CD4-positive, alpha-beta memory T cell (primary cell): ENCODE data around the gene ELK4. TPM values are rescaled to one million over a fixed set of nuclear protein-coding genes. Genes with fewer than 3 reads are reported as not detected.

Experiments used
- CTCF ChIA-PET: fragments of 350-600 bp; sonication (Branson Sonifier 250); formaldehyde crosslinking; loops from one replicate; lab custom pipeline; 2021; ENCODE audit warnings: inconsistent platforms; ENCODE audit not compliant: partially characterized antibody; lab: Charles Lee
- POLR2A ChIA-PET: fragments of 350-600 bp; sonication (Branson Sonifier 250); formaldehyde crosslinking; loops from one replicate; lab custom pipeline; 2021; ENCODE audit not compliant: partially characterized antibody; lab: Charles Lee
- DNase-seq, 5 donors: peaks; one replicate each; pipeline versions ENCODE4 v3.0.0 to v3.0.0-alpha.2; 2020 to 2022; ENCODE audit warnings: mixed read lengths in 1 of 5
- H3K27ac ChIP-seq: one replicate; pipeline ENCODE4 v1.7.0; 2013; ENCODE audit warnings: low read depth, low read length
- H3K27me3 ChIP-seq: 2 replicates; pipeline ENCODE4 v1.7.0; 2013; ENCODE audit warnings: mild to moderate bottlenecking, low read length, moderate library complexity; ENCODE audit not compliant: insufficient read depth
- H3K36me3 ChIP-seq: 2 replicates; pipeline ENCODE4 v1.7.0; 2013; ENCODE audit warnings: mild to moderate bottlenecking, low read length, moderate library complexity; ENCODE audit not compliant: insufficient read depth
- H3K4me1 ChIP-seq: 2 replicates; pipeline ENCODE4 v1.7.0; 2013; ENCODE audit warnings: mild to moderate bottlenecking, low read length, moderate library complexity; ENCODE audit not compliant: insufficient read depth
- H3K4me3 ChIP-seq, 2 donors: one replicate each; pipeline ENCODE4 v1.7.0; 2013; ENCODE audit warnings: low read length in 2 of 2, mild to moderate bottlenecking in 1 of 2
- H3K9me3 ChIP-seq, 2 donors: one replicate each; pipeline ENCODE4 v1.7.0; 2013; ENCODE audit warnings: low read length in 2 of 2, control low read depth in 1 of 2; ENCODE audit not compliant: control insufficient read depth in 1 of 2
- H3K27ac Mint-ChIP-seq, 7 donors: one replicate each; pipeline ENCODE4 v1.8.0; 2020 to 2021; ENCODE audit warnings: mixed read lengths in 7 of 7, mild to moderate bottlenecking in 6 of 7, inconsistent platforms in 3 of 7, moderate library complexity in 3 of 7
- H3K27me3 Mint-ChIP-seq, 2 donors: one replicate each; pipeline ENCODE4 v1.8.0; 2020 to 2021; ENCODE audit warnings: mixed read lengths in 2 of 2
- H3K36me3 Mint-ChIP-seq, 2 donors: one replicate each; pipeline ENCODE4 v1.8.0; 2020 to 2021; ENCODE audit warnings: mixed read lengths in 2 of 2, inconsistent platforms in 1 of 2, mild to moderate bottlenecking in 1 of 2
- H3K4me1 Mint-ChIP-seq, 4 donors: one replicate each; pipeline ENCODE4 v1.8.0; 2020 to 2021; ENCODE audit warnings: mixed read lengths in 4 of 4, mild to moderate bottlenecking in 1 of 4
- H3K4me3 Mint-ChIP-seq, 8 donors: one replicate each; pipeline ENCODE4 v1.8.0; 2020 to 2021; ENCODE audit warnings: mixed read lengths in 8 of 8, mild to moderate bottlenecking in 7 of 8, moderate library complexity in 6 of 8, inconsistent platforms in 3 of 8
- H3K9me3 Mint-ChIP-seq, 8 donors: one replicate each; pipeline ENCODE4 v1.8.0; 2020 to 2021; ENCODE audit warnings: mixed read lengths in 8 of 8, mild to moderate bottlenecking in 5 of 8, inconsistent platforms in 3 of 8, moderate library complexity in 1 of 8
- intact Hi-C: fragments of 100-400 bp; cut with micrococcal nuclease; formaldehyde crosslinking; loops from one replicate; pipeline ENCODE4 v1.15.1; 2023
- polyA plus RNA-seq, 2 donors: library from polyadenylated mRNA; unstranded; fragments of 300-500 nt; fragmentation: Illumina TruSeq; gene quantifications; one replicate each; pipeline ENCODE4 v1.2.3, GENCODE V29; 2021
- total RNA-seq, 2 experiments: library from RNA; stranded (reverse); gene quantifications; one replicate each; pipeline ENCODE4 v1.2.3, GENCODE V29; 2021

Gene ELK4
- total and polyA plus RNA-seq, 4 experiments from 2014 or later = 3.2 to 194 (median 86.4) TPM

DNA sequence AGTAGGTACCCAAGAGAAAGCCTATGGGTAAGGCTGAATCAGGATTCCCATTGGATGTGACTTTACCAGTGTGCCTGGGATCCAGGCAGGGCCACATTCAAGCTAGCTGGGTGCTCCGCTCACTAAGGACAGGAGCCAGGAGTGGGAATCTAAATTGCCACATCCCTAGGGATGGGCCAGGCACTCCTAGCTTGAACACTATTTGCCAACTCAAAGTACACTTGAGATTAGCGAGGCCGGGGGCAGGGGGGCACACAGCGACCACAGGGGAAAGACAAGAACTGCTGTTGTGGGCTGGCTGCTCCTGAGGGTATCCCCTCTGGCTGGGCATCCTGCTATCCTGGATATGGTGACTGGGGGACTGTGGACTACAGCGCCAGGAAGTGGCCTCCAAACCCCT lies 44.2 kb upstream of the ELK4 start:
- no peak overlapping the region for H3K4me3 Mint-ChIP-seq
- peaks cover 8 to 16% (median 13%) of the 10 kb centered on the region in 4 donors for H3K4me1 Mint-ChIP-seq
- H3K4me3 ChIP-seq = no peak overlapping the region
- H3K9me3 ChIP-seq = no peaks in the 10 kb centered on the region
- ChIA-PET POLR2A (no interaction called here), CTCF (interaction anchor here (0.7 to 5.9 kb wide), 2 partner anchors 17 to 36 kb away, joined by 5 to 38 read pairs; no protein-coding TSS in a partner anchor)
- no peaks in the 10 kb centered on the region for H3K36me3 Mint-ChIP-seq
- H3K27me3 ChIP-seq = peaks cover 5% of the 10 kb centered on the region
- intact Hi-C loops = no loop called here
- no peaks in the 10 kb centered on the region for H3K36me3 ChIP-seq
- H3K27ac Mint-ChIP-seq = no peak overlapping the region
- no peak overlapping the region for H3K27ac ChIP-seq
- H3K27me3 Mint-ChIP-seq = peaks cover 14 to 23% of the 10 kb centered on the region in 2 donors
- no peak for DNase-seq
- peaks cover 9% of the 10 kb centered on the region for H3K4me1 ChIP-seq
- H3K9me3 Mint-ChIP-seq = peaks cover 0 to 2% (median 0%) of the 10 kb centered on the region in 8 donors

DNA sequence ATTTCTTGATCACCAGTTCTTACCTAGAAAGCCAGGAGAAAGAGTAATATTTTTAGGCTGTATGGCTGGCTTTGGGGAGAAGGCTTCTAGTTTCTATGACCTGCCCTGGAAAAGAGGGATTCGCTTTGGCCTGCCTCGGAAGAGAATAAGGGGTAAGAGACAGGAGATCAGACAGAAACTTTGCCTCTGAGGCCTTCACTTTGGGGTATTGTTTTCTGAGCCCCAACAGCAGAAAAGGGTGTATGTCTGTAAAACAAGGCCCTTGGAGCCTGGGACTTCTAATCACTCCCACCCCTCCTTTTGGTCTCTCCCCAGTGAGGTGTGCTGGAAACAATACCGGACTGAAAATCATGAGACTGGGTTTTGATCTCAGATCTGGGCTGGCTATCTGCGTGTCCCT lies 43.4 kb upstream of the ELK4 start:
- Mint-ChIP-seq H3K4me1 (peaks cover 5 to 12% (median 8%) of the 10 kb centered on the region in 4 donors), H3K4me3 (no peak overlapping the region), H3K9me3 (peaks cover 0 to 2% (median 0%) of the 10 kb centered on the region in 8 donors), H3K36me3 (no peaks in the 10 kb centered on the region), H3K27me3 (peaks cover 14 to 21% of the 10 kb centered on the region in 2 donors), H3K27ac (peak overlapping the region in 1 of 7 donors; percentile 42)
- Histone ChIP-seq H3K27ac (no peak overlapping the region), H3K36me3 (no peaks in the 10 kb centered on the region), H3K4me3 (no peak overlapping the region), H3K9me3 (no peaks in the 10 kb centered on the region), H3K27me3 (peaks cover 5% of the 10 kb centered on the region), H3K4me1 (peaks cover 9% of the 10 kb centered on the region)
- ChIA-PET POLR2A (no interaction called here), CTCF (no interaction called here)
- intact Hi-C loops = no loop called here
- DNase-seq = no peak

DNA sequence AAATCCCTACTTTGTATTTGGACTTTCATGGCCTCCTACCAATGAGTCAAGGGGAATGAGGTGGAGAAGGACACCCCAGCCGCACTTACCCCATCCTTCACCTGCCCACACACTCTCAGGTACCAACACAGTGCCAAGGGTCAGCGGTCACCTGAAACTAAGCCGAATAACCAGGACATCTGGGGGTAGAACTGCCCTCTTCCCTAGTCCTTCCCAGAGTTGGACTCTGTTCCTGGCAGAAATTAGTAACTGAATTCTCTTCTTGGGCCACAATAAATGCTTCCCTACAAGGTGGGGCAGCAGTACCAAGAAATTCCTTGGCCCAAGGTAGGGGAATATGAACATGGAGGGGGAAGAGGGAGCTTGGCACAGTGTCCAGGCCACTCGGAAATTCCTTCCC lies 41.2 kb upstream of the ELK4 start:
- POLR2A ChIA-PET = no interaction called here
- DNase-seq = no peak
- Histone ChIP-seq H3K4me3 (no peak overlapping the region), H3K27me3 (peaks cover 5% of the 10 kb centered on the region), H3K27ac (no peak overlapping the region), H3K36me3 (no peaks in the 10 kb centered on the region), H3K4me1 (no peaks in the 10 kb centered on the region), H3K9me3 (no peaks in the 10 kb centered on the region)
- no peaks in the 10 kb centered on the region for H3K36me3 Mint-ChIP-seq
- intact Hi-C loops = no loop called here
- peaks cover 22 to 30% of the 10 kb centered on the region in 2 donors for H3K27me3 Mint-ChIP-seq
- CTCF ChIA-PET = no interaction called here
- H3K27ac Mint-ChIP-seq = no peak overlapping the region
- no peaks in the 10 kb centered on the region for H3K9me3 Mint-ChIP-seq
- H3K4me1 Mint-ChIP-seq = peaks cover 0 to 6% (median 0%) of the 10 kb centered on the region in 4 donors
- no peak overlapping the region for H3K4me3 Mint-ChIP-seq

DNA sequence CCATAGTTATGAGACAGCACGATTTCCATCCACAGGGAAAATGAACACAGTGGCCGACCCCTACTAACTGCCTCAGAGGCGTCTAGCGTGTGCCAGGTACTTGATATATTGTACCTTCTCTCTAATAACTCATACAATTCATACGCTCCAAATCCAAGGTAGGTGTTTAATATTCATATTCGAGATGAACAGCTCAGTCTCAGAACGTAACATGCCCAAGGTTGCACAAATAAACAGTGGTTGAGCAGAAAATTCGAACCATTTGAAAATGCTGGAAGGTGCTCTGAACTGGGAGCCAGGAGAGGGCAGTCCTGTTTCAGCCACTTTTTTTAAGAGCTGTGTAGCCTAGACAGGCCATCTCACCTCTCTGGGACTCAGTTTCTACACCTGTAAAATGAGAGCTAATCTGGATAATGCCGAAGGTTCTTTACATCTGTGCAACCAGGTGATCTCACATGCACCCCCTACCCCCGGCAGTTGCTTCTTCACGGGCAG lies 40.6 kb upstream of the ELK4 start:
- Mint-ChIP-seq H3K4me1 (peaks cover 0 to 6% (median 0%) of the 10 kb centered on the region in 4 donors), H3K36me3 (no peaks in the 10 kb centered on the region), H3K4me3 (peak overlapping the region in 1 of 8 donors; percentile 41), H3K9me3 (no peaks in the 10 kb centered on the region), H3K27me3 (peaks cover 25 to 31% of the 10 kb centered on the region in 2 donors), H3K27ac (no peak overlapping the region)
- no peak for DNase-seq
- no peaks in the 10 kb centered on the region for H3K4me1 ChIP-seq
- ChIA-PET POLR2A (no interaction called here), CTCF (interaction anchor here (1.9 kb wide), 1 partner anchor 14 kb away, joined by 7 read pairs; no protein-coding TSS in a partner anchor)
- no peak overlapping the region for H3K27ac ChIP-seq
- no peaks in the 10 kb centered on the region for H3K9me3 ChIP-seq
- H3K27me3 ChIP-seq = peaks cover 5% of the 10 kb centered on the region
- no peak overlapping the region for H3K4me3 ChIP-seq
- intact Hi-C loops = no loop called here
- no peaks in the 10 kb centered on the region for H3K36me3 ChIP-seq

DNA sequence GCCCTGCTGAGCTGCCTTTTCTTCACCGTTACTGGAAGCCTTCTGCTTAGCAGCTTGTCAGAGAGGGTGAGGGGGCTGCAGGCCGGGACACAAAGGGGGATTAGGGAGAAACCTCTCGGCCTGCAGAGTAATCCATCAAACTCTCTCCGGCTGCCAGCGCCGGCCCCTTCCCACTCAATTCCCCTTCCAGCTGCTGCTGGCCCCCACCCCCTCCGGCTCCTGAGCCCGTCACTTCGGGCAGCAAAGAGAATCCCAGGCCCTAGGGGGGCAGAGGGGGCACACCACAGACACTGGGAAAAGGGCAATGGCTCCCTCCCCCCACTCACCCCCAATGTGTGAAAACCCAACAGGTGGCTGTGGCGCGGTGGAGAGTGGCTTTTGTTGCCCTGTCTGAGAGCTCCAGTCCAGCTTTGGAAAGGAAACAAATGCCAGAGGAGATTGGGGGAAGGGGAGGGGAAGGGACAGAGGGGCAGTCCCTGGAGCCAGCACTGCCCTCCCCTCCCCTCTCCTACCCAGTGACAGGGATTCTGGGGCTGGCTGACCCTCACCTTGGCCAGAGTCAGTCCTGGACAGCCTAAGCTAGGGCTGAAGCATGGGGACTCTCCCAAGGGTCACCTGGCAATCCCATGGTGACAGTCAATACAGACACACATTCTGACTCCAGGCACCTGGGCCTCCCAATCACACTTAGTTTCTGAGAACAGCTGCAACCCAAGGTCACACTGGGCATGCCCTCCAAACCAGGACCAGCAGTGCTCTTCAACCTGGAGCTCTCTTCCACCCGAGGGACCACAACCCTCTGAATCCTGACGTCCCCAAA lies 39.0 kb upstream of the ELK4 start:
- intact Hi-C loops = no loop called here
- Mint-ChIP-seq H3K4me1 (peaks cover 0 to 6% (median 0%) of the 10 kb centered on the region in 4 donors), H3K9me3 (no peaks in the 10 kb centered on the region), H3K27ac (no peak overlapping the region), H3K36me3 (no peaks in the 10 kb centered on the region), H3K4me3 (no peak overlapping the region), H3K27me3 (peaks cover 22 to 24% of the 10 kb centered on the region in 2 donors)
- ChIA-PET POLR2A (no interaction called here), CTCF (interaction anchor here (0.6 to 3.7 kb wide), 4 partner anchors 12 to 237 kb away, joined by 3 to 14 read pairs (median 5); no protein-coding TSS in a partner anchor)
- DNase-seq = no peak
- Histone ChIP-seq H3K27ac (no peak overlapping the region), H3K4me1 (no peaks in the 10 kb centered on the region), H3K4me3 (no peak overlapping the region), H3K27me3 (peaks cover 2% of the 10 kb centered on the region), H3K36me3 (no peaks in the 10 kb centered on the region), H3K9me3 (no peaks in the 10 kb centered on the region)

DNA sequence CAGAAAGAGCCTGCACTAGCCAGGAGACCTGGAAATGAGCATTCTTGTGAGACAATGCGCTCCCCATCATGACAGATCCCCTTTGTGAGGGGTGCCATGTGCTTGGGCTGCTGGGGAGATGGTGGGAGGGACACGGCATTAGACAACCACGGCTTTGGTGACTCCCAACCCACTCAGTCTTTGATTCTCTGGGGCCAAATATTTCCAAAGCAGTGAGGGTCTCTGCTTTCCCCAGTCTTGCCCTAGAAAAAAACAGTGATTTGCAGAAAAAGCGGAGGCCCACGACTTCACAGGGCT lies 38.3 kb upstream of the ELK4 start:
- Histone ChIP-seq H3K9me3 (no peaks in the 10 kb centered on the region), H3K27me3 (no peaks in the 10 kb centered on the region), H3K4me3 (no peak overlapping the region), H3K36me3 (no peaks in the 10 kb centered on the region), H3K27ac (no peak overlapping the region), H3K4me1 (no peaks in the 10 kb centered on the region)
- intact Hi-C loops = no loop called here
- CTCF ChIA-PET = interaction anchor here (0.9 to 3.7 kb wide), 3 partner anchors 12 to 237 kb away, joined by 3 to 14 read pairs (median 5); no protein-coding TSS in a partner anchor
- Mint-ChIP-seq H3K9me3 (no peaks in the 10 kb centered on the region), H3K4me1 (peaks cover 0 to 6% (median 2%) of the 10 kb centered on the region in 4 donors), H3K27me3 (peaks cover 17 to 21% of the 10 kb centered on the region in 2 donors), H3K36me3 (no peaks in the 10 kb centered on the region), H3K27ac (no peak overlapping the region), H3K4me3 (no peak overlapping the region)
- DNase-seq = no peak
- POLR2A ChIA-PET = no interaction called here

DNA sequence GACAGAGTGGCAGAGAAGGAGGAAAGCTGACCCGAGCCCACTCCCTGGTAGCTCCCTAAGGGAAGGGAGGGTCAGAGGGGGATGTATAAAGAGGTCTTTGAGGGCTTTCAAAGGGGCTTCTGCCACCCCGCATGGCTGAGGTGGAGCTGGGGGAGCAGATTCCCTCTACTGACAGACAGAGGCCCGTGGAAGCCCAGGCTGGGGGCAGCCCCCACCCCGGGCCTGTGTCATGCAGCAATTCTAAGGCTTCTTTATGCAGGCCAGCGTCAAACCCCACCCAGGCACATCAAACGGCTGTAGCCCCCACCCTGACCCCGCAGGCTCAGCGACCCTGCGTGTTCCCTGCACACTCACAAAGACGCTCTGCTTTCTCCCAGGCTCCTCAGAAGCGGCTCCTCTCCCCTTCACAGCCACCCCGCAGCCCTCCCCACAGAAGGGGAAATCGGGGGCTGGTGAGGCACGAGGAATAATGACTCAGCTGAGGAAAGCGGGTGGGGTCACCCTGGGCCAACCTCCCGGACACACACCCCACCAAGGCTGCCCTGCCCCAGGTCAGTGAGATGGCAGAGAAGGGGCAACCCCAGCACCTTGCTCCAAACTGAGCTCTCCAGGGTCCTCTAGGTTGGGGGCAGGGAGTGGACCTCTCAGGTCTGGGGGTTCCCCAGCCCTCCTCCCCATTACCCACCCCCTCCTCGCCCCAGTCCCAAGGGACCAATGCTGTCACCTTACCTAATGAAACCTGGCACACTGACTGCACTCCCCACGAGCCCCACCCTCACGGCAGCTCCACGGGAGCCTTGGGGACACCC lies 37.7 kb upstream of the ELK4 start:
- CTCF ChIA-PET = interaction anchor here (0.9 to 3.7 kb wide), 4 partner anchors 9 to 238 kb away, joined by 3 to 14 read pairs (median 4); no protein-coding TSS in a partner anchor
- POLR2A ChIA-PET = no interaction called here
- intact Hi-C loops = no loop called here
- Histone ChIP-seq H3K27me3 (no peaks in the 10 kb centered on the region), H3K36me3 (no peaks in the 10 kb centered on the region), H3K4me3 (no peak overlapping the region), H3K4me1 (no peaks in the 10 kb centered on the region), H3K9me3 (no peaks in the 10 kb centered on the region), H3K27ac (no peak overlapping the region)
- DNase-seq = no peak
- Mint-ChIP-seq H3K4me1 (peaks cover 0 to 6% (median 2%) of the 10 kb centered on the region in 4 donors), H3K4me3 (no peak overlapping the region), H3K9me3 (no peaks in the 10 kb centered on the region), H3K36me3 (no peaks in the 10 kb centered on the region), H3K27ac (peak overlapping the region in 1 of 7 donors; percentile 57), H3K27me3 (peaks cover 17 to 21% of the 10 kb centered on the region in 2 donors)
